ENCODE data around the gene CTDSPL.

The CTDSPL gene

GRCh38 chr3:38003371-38003816, 141.7 kb downstream of the CTDSPL start:
- peaks cover 4% of the 10 kb centered on the region; the same call in 1 of the 2 replicates for H3K4me1 ChIP-seq (ENCODE audit: insufficient read depth, low read length)
- no peak overlapping the region for H3K9ac ChIP-seq (ENCODE audit: low read depth, low read length)

GRCh38 chr3:38003817-38004414, 142.2 kb downstream of the CTDSPL start:
- Histone ChIP-seq H3K27me3 (ENCODE audit: insufficient read depth, low read length) (no peaks in the 10 kb centered on the region; the same call in 1 of the 2 replicates), H3K9me3 (ENCODE audit: insufficient read depth, low read depth, low read length) (no peaks in the 10 kb centered on the region), H3K36me3 (ENCODE audit: insufficient read depth, low read depth, low read length) (peaks cover 5% of the 10 kb centered on the region), H3K4me1 (ENCODE audit: insufficient read depth, low read length) (0 out of 2 replicates have a peak, but pooled peaks cover 2% of the 10 kb centered on the region), H3K4me3 (ENCODE audit: low read length) (no peak overlapping the region), H3K27ac (ENCODE audit: low read length) (no peak overlapping the region), H3K9ac (ENCODE audit: low read depth, low read length) (no peak overlapping the region)

More at GRCh38 chr3:38003371-38003816, 141.7 kb downstream of the CTDSPL start:
- peaks cover 4% of the 10 kb centered on the region for H3K27me3 ChIP-seq (ENCODE audit: insufficient read depth, low read length)
- peaks cover 5% of the 10 kb centered on the region for H3K36me3 ChIP-seq (ENCODE audit: insufficient read depth, low read depth, low read length)
- no peak overlapping the region for H3K27ac ChIP-seq (ENCODE audit: low read length)
- H3K9me3 ChIP-seq (ENCODE audit: insufficient read depth, low read depth, low read length), result no peaks in the 10 kb centered on the region
- H3K4me3 ChIP-seq (ENCODE audit: low read length), result no peak overlapping the region

- Histone ChIP-seq H3K27ac (ENCODE audit: low read length) (no peak overlapping the region), H3K36me3 (ENCODE audit: insufficient read depth, low read depth, low read length) (peaks cover 5% of the 10 kb centered on the region), H3K27me3 (ENCODE audit: insufficient read depth, low read length) (no peaks in the 10 kb centered on the region; the same call in 1 of the 2 replicates), H3K9ac (ENCODE audit: low read depth, low read length) (no peak overlapping the region), H3K4me1 (ENCODE audit: insufficient read depth, low read length) (0 out of 2 replicates have a peak, but pooled peaks cover 2% of the 10 kb centered on the region), H3K9me3 (ENCODE audit: insufficient read depth, low read depth, low read length) (no peaks in the 10 kb centered on the region), H3K4me3 (ENCODE audit: low read length) (no peak overlapping the region)
Observed at GRCh38 chr3:38004415-38005075, 142.9 kb downstream of the CTDSPL start.

GRCh38 chr3:38005076-38006020, 143.7 kb downstream of the CTDSPL start:
- H3K4me1 ChIP-seq (ENCODE audit: insufficient read depth, low read length), result 0 out of 2 replicates have a peak, but pooled peaks cover 2% of the 10 kb centered on the region
- H3K27ac ChIP-seq (ENCODE audit: low read length), result no peak overlapping the region
- H3K9me3 ChIP-seq (ENCODE audit: insufficient read depth, low read depth, low read length), result no peaks in the 10 kb centered on the region
- no peak overlapping the region for H3K9ac ChIP-seq (ENCODE audit: low read depth, low read length)
- peaks cover 5% of the 10 kb centered on the region for H3K36me3 ChIP-seq (ENCODE audit: insufficient read depth, low read depth, low read length)
- no peaks in the 10 kb centered on the region for H3K27me3 ChIP-seq (ENCODE audit: insufficient read depth, low read length)
- H3K4me3 ChIP-seq (ENCODE audit: low read length), result no peak overlapping the region

- H3K4me1 ChIP-seq (ENCODE audit: insufficient read depth, low read length), result 0 out of 2 replicates have a peak, but pooled peaks cover 2% of the 10 kb centered on the region
- no peaks in the 10 kb centered on the region for H3K27me3 ChIP-seq (ENCODE audit: insufficient read depth, low read length)
- peaks cover 5% of the 10 kb centered on the region for H3K36me3 ChIP-seq (ENCODE audit: insufficient read depth, low read depth, low read length)
- no peaks in the 10 kb centered on the region for H3K9me3 ChIP-seq (ENCODE audit: insufficient read depth, low read depth, low read length)
- no peak overlapping the region for H3K27ac ChIP-seq (ENCODE audit: low read length)
- no peak overlapping the region for H3K9ac ChIP-seq (ENCODE audit: low read depth, low read length)
- H3K4me3 ChIP-seq (ENCODE audit: low read length), result no peak overlapping the region
Observed at GRCh38 chr3:38006031-38006430, 144.4 kb downstream of the CTDSPL start.

GRCh38 chr3:38006445-38006995, 144.8 kb downstream of the CTDSPL start:
- H3K9me3 ChIP-seq (ENCODE audit: insufficient read depth, low read depth, low read length), result no peaks in the 10 kb centered on the region
- H3K36me3 ChIP-seq (ENCODE audit: insufficient read depth, low read depth, low read length), result peaks cover 5% of the 10 kb centered on the region
- H3K27me3 ChIP-seq (ENCODE audit: insufficient read depth, low read length), result no peaks in the 10 kb centered on the region
- H3K4me1 ChIP-seq (ENCODE audit: insufficient read depth, low read length), result 0 out of 2 replicates have a peak, but pooled peaks cover 2% of the 10 kb centered on the region
- no peak overlapping the region for H3K27ac ChIP-seq (ENCODE audit: low read length)
- H3K9ac ChIP-seq (ENCODE audit: low read depth, low read length), result no peak overlapping the region
- no peak overlapping the region for H3K4me3 ChIP-seq (ENCODE audit: low read length)

- Histone ChIP-seq H3K9me3 (ENCODE audit: insufficient read depth, low read depth, low read length) (no peaks in the 10 kb centered on the region), H3K27ac (ENCODE audit: low read length) (no peak overlapping the region), H3K4me3 (ENCODE audit: low read length) (no peak overlapping the region), H3K9ac (ENCODE audit: low read depth, low read length) (no peak overlapping the region), H3K27me3 (ENCODE audit: insufficient read depth, low read length) (no peaks in the 10 kb centered on the region), H3K36me3 (ENCODE audit: insufficient read depth, low read depth, low read length) (peaks cover 5% of the 10 kb centered on the region; the same call in 1 of the 2 replicates), H3K4me1 (ENCODE audit: insufficient read depth, low read length) (0 out of 2 replicates have a peak, but pooled peaks cover 2% of the 10 kb centered on the region)
Observed at GRCh38 chr3:38007754-38008090, 146.0 kb downstream of the CTDSPL start.

GRCh38 chr3:38008191-38008701, 146.6 kb downstream of the CTDSPL start:
- no peaks in the 10 kb centered on the region for H3K9me3 ChIP-seq (ENCODE audit: insufficient read depth, low read depth, low read length)
- peaks cover 5% of the 10 kb centered on the region; the same call in 1 of the 2 replicates for H3K36me3 ChIP-seq (ENCODE audit: insufficient read depth, low read depth, low read length)
- no peaks in the 10 kb centered on the region for H3K27me3 ChIP-seq (ENCODE audit: insufficient read depth, low read length)
- 0 out of 2 replicates have a peak, but pooled peaks cover 2% of the 10 kb centered on the region for H3K4me1 ChIP-seq (ENCODE audit: insufficient read depth, low read length)
- no peak overlapping the region for H3K27ac ChIP-seq (ENCODE audit: low read length)
- no peak overlapping the region for H3K4me3 ChIP-seq (ENCODE audit: low read length)
- no peak overlapping the region for H3K9ac ChIP-seq (ENCODE audit: low read depth, low read length)

GRCh38 chr3:38008971-38009580, 147.4 kb downstream of the CTDSPL start:
- H3K9me3 ChIP-seq (ENCODE audit: insufficient read depth, low read depth, low read length), result no peaks in the 10 kb centered on the region
- no peak overlapping the region for H3K27ac ChIP-seq (ENCODE audit: low read length)
- H3K36me3 ChIP-seq (ENCODE audit: insufficient read depth, low read depth, low read length), result peaks cover 5% of the 10 kb centered on the region; the same call in 1 of the 2 replicates
- H3K9ac ChIP-seq (ENCODE audit: low read depth, low read length), result no peak overlapping the region
- H3K27me3 ChIP-seq (ENCODE audit: insufficient read depth, low read length), result no peaks in the 10 kb centered on the region
- no peaks in the 10 kb centered on the region for H3K4me1 ChIP-seq (ENCODE audit: insufficient read depth, low read length)
- no peak overlapping the region for H3K4me3 ChIP-seq (ENCODE audit: low read length)

GRCh38 chr3:38009807-38010591, 148.3 kb downstream of the CTDSPL start:
- no peak overlapping the region for H3K9ac ChIP-seq (ENCODE audit: low read depth, low read length)
- H3K4me1 ChIP-seq (ENCODE audit: insufficient read depth, low read length), result no peaks in the 10 kb centered on the region
- H3K27me3 ChIP-seq (ENCODE audit: insufficient read depth, low read length), result no peaks in the 10 kb centered on the region
- H3K36me3 ChIP-seq (ENCODE audit: insufficient read depth, low read depth, low read length), result peaks cover 5% of the 10 kb centered on the region; the same call in 1 of the 2 replicates
- H3K4me3 ChIP-seq (ENCODE audit: low read length), result no peak overlapping the region
- no peak overlapping the region for H3K27ac ChIP-seq (ENCODE audit: low read length)
- no peaks in the 10 kb centered on the region for H3K9me3 ChIP-seq (ENCODE audit: insufficient read depth, low read depth, low read length)
